ENCODE data around the gene UQCR10.
A peak's percentile ranks its signal among the peaks of the same experiment; 100 is the strongest.

The UQCR10 gene

DNA sequence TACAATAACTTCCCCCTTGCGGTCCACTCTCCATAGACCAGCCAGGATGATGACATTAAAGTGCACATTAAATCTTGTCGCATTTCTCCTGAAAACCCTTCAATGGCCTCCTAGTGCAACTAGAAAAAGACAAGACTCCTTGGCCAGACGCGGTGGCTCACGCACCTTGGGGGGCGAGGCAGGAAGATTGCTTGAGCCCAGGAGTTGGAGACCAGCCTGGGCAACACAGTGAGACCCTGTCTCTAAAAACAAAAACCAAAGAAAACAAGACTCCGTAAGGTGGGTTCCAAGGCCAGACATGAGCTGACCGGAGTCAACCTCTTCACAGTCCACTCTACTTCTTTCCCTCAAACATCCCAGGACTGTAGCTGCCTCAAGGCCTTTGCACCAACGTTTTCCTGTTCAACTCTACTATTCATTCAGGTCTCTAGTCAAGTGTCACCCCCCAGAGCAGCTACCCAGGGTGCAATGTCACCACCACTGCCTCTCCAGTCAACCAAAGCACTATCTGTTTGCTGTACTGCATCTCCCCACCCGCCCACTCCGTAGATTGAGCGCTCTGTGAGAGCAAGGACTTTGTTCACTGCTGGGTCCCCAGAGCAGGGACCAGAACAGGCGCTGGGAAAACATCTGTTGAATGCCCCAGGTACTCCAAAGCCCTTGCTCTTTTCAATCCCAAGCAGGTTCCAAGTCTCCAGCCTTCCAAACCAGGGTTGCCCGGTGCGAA is 1.1 kb upstream of the UQCR10 start:
- DNase-seq, result no peak

GRCh38 chr22:29766632-29767170 is 468 bp upstream of the UQCR10 start, which contains the start of gene ZMAT5:
Gene ZMAT5, minus strand, starts transcription at chr22:29767007. Its CDS starts 18,463 bp downstream, at chr22:29748544.
- peak; percentile 97 for DNase-seq

DNA sequence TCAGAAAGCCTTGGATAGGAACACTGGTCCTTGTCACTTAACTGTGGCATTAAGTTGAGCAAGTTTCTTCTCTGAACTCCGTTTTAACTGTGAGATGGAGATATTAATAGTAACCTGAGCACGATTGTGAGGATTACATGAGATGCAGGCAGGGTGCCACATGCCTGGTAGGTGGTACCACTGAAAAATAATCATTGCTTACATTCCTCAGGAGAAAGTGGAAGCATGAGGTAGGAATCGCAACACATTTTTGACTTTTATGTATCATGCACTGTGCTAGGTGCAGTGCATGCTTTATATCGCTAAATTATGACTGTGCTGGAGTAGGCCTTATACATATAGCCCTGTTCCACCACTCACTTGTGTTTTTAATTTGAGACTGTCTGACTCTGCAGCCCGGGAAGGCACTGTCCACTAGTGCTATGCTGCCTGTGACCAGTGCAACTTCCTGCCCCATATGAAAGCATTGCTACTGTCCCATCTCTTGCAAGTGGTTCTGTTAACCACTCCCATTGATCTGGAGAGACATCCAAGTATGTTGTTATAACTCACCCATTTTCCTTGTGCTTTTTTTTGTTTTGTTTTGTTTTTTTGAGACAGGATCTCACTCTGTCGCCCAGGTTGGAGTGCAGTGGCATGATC is 1.0 kb downstream of the UQCR10 start:
- DNase-seq, result no peak

DNA sequence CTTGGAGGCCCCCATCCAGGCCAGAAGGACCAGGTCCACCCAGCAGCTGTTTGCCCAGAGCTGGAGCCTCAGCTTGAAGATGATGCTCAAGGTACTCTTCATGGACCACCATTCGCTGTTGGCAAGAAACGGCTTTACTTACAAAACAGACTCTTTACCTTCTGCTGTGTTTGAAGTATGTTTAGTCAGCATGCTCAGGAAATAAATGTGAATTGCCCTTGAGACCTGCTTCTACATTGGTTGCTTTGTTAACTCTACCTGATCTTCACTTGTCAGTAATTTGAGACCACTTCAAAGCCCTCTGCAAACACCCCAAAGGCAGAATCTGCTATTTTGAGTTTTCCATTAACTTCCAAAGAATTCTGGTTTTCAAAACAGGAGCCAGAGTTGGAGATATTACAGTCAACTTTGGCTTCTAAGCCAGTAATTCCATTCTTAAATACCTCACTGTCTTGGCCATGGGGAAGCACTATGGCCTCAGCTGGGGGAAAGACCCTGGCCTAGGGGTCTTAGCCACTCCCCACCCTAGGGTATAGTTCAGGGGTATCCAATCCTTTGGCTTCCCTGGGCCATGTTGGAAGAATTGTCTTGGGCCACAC is 2.7 kb downstream of the UQCR10 start:
- no peak for DNase-seq

GRCh38 chr22:29772170-29772641 is 5.0 kb downstream of the UQCR10 start:
- peak; percentile 49 for DNase-seq

DNA sequence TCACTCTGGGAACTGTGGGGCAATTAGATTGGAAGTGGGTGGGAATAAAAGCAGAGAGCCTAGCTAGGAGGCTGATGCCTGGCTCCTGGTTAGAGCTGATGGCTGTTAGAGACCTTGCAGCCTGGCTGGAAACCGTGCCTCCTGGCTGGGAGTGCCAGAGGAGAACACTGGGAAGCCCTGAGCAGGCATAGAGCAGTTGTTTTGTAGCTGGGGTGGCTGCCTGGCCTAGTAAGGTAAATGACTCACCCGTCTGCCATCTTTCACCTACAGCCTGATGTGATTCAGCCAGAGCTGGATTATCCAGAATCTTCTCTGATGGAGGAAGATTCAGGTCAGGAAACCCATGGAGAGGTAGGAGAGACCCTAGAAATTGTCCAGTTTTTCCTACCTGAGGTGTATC is 6.1 kb downstream of the UQCR10 start:
- no peak for DNase-seq

- DNase-seq, result no peak
Observed at GRCh38 chr22:29780220-29780619, 13.1 kb downstream of the UQCR10 start.

DNA sequence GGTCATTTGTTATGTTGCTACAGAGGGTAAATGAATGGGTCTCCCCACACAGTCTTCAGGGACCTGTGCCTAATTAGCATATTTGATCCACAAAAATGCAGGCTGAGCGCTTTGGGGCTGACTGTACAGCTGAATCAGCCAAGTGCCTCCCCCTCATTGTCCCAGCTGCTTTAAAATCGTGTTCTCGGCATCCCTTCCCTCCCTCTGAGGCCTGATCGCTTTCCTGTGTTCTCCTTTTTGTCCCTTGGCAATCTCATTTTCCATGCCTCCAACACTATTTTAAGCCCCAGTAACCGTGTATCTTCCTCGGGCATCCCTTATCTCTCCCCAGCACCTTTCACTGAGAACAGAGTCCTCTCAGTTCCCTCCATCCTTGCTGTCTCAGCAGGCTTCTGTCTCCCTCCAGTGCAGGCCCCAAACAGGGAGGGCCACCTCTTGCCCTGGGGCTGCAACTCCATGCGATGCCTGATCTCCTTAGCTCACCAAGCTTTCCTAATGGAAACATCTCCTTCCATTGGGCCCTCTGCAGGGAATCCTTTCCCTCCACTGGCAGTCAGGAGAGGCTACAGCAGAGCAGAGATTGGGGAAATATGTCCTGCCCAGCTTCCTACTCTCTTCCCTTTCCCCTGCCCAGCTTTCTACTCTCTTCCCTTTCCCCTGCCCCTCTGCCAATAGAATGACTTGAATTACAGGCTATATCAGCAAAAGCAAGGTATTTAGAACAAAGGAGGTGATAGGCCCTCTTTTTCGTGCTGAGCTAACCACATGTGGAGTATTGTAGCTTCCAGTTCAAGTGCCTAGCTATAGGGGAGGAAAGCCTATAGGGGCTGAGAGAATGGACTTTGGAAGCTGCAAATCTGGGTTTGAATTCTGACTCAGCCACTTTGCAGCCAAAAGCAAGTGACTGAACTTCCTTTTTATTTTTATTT is 13.8 kb downstream of the UQCR10 start:
- peak; percentile 90 for DNase-seq

- DNase-seq, result peak; percentile 25
Observed at GRCh38 chr22:29782061-29782845, 15.1 kb downstream of the UQCR10 start.

DNA sequence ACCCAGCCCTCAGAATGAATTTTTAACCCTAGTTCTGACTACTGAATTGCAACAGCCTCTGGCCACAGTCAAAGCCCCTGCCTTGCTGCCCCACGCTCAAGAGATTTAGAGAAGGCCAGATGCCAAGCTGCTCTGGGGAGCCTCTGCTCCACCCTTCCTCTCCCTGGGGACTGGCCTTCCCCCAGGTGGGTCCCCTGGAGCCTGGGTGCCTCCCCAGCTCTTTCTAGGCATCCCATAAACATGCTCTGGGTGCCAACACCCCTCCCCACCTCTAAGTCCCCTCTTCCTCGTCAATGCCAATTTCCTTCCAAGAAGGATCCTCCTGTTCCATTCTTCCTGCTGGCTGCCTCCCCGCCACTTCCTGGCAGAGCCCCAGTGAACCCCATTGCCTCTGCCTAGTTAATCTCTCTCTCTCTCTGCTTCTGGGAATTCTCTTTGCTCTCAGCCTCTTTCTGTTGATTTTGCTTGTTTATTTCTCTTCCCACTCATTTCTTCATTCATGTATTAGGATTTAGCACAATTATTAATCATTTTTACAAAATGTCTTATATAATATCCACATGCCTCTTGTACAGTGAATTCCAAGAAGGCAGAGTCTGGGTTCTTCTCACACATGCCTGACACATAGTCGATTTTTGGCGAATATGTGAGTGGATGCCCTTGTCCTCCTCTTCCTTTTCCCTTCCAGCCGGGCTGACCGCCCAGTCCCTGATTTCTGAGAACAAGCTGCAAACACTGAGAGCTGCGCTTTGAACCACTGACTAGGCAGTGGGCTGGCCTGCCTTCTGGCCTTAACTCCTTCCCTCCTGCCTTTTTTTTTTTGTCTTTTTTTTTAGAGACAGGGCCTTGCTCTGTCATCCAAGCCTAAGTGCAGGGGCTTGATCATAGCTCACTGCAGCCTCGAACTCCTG is 17.5 kb downstream of the UQCR10 start:
- DNase-seq, result no peak

DNA sequence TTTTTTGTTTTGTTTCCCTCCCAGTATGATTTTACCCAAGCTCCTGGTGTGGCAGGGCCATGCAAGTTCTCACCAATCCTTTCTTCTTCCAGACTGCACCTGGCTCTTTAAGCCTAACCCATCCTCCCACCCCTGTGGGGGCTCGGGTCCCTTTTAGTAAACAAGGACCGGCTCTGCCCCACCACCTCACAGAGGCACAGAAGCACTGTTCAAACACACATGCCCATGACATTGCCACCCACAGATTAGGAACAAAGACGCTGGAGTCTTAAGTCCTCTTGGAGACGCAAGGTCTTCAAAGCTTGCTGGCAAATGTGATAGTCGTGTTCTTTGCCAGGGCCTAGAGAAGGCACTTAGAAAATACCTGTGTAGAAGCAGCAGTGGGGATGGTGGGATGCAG is 18.9 kb downstream of the UQCR10 start:
- no peak for DNase-seq

DNA sequence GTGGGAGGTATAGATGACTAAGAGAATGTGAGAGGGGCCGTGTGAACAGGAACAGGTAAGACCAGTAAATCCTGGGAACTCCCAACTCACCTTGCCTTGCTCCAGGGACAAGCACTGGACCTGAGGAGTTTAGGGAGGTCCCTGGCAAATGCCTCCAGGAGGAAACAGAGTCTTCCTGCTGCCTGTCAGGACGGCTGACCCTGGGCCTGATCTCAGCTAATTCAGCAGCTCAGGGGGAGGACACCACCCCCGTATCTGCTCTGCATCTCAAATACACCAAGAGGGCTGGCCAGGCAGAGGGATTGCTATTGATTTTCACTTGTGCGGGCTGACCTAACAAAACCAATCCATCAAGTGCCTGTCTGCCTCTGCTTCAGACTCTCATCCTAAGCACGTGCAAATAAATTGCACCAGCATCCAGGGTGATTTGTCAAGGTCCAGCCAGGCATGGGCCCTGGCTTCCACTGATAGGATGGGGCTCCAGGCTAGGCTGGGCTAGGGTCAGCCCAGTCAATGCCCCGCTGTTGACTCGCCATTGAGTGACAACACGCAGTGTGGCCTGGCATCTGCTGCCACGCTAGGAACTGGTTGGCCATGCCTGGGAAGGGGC is 20.3 kb downstream of the UQCR10 start:
- DNase-seq, result no peak

DNA sequence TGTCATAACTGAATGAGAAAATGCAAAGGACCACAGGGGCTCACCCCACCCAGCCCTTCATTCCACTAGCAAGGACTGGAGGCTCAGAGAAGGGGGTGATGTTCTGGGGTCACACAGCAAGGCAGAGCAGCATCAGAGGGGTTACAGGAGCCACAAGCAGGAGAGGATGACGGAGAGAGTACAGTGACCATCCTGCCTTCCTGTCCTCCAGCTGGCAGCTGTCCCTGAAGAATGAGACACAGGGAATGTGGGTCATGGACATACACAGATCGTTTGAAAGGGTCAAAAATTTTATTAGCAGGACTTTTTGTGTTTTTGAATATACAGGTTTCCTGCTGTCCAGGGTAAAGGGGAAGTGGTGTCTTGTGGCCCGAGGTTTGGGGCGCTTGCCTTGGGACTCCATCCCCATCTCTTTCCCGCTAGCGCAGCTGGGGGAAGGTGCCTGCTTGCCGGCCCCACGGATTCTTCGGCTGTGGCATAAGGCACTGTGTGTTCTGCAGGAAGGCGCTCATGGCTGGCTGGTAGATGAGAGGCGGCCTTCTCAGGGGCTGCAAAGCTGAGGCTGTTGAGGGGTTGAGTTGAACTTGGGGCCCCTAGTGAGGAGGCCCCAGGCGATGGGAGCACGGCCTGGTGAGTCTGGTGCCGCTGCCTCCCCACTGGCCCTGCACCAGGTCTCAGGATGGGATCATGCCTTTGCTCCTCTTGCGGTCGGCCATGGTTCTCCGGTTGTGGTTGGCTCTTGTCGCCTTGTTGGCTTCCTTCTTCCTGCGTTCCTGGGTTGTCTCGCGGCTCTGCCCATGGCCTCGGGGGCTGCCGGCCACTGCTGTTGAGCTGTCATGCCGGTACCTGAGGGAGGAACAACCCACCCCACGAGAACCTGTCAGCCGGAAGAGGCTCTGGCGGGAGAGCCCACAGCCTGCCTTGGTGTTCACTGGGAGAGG is 21.4 kb downstream of the UQCR10 start:
- no peak for DNase-seq

GRCh38 chr22:29790061-29790460 is 22.9 kb downstream of the UQCR10 start:
- DNase-seq, result no peak

GRCh38 chr22:29793396-29793795 is 26.2 kb downstream of the UQCR10 start:
- DNase-seq, result no peak

- DNase-seq, result no peak
Observed at GRCh38 chr22:29795663-29796062, 28.5 kb downstream of the UQCR10 start.

DNA sequence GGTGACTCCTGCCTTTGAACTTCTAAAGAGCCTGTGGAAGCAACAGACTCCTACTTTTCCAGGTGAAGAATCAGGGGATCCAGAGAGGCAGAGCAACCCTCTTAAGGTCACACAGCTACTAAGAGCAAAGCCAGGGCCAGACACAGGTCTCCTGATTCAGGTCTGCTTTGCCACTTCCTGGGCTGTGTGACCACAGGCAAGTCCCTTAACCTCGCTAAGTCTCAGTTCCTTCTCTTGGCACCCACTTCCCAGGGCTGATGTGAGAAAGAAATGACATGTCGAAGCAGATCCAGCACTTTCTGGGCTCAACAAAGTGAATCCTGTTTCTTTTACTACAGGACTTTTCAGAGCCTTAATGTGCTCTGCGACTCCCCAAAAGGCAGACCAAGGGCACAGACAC is 30.2 kb downstream of the UQCR10 start:
- no peak for DNase-seq

DNA sequence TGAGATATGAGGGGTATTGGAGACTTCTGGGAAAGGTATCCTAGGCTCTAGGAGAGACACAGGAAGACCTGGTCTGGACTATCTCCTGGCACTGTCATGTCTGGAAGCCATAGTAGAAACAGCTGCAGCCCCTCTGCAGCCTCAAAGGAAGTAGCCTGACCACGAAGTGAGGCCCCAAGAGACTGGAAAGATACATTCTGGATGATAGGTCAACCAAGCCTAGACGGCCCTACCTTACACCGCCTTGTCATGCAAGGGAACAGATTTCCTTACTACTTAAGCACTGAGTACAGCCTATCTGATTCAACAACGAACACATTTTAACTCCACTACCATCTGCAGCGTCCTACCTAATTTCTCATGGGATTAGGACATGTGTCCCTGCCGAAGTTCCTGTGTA is 31.1 kb downstream of the UQCR10 start:
- no peak for DNase-seq

DNA sequence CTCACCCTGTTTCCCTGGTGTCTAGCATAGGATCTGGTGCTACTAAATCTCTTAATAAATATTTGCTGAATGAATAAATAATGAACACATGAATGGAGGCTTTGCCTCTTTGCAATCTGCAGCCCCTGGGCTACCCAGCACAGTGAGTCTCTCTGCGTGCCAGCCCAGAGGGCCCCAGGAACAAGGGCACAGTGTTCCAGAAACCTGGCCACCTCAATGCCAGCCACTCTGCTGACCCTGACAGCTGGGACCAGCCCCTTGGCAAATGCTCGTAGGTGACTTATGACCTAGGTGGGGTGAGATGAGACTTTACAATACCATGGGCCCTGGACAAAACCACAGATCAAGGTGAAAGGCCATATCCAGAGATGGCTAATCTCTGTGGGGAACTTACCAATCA is 31.6 kb downstream of the UQCR10 start:
- no peak for DNase-seq
